GM23338 (cell line): ENCODE data around the gene SLC6A8. TPM values are rescaled to one million over a fixed set of nuclear protein-coding genes. Genes with fewer than 3 reads are reported as not detected.
"Not testable (repeated sequence)": the region's sequence is repeated elsewhere in the genome, so short reads cannot be mapped to it uniquely, and the experiment has no call there.

Experiments
- ATAC-seq: fragments of 200-7000 bp; cut with Tn5 transposase; 3 replicates; pipeline ENCODE4 v1.9.1; 2020
- DNase-seq: peaks from one replicate; pipeline ENCODE4 v3.0.0-alpha.2; 2015; ENCODE audit warnings: low spot score
- H2AFZ ChIP-seq: fragments of 200-600 bp; sonication (generic); 2 replicates; pipeline ENCODE4 v1.8.0; 2016; ENCODE audit warnings: antibody characterized with exemption, mild to moderate bottlenecking, moderate library complexity
- H3F3A ChIP-seq: fragments of 200-600 bp; sonication (generic); replicated peaks from 2 replicates; pipeline ENCODE4 v1.8.0; 2017; ENCODE audit warnings: antibody characterized with exemption, mixed run types, low read depth
- H3K27ac ChIP-seq: fragments of 200-600 bp; sonication (generic); 2 replicates; pipeline ENCODE4 v1.6.1; 2016; ENCODE audit warnings: low read depth
- H3K27me3 ChIP-seq: fragments of 200-600 bp; sonication (generic); 2 replicates; pipeline ENCODE4 v1.8.0; 2016; ENCODE audit warnings: mild to moderate bottlenecking, mixed run types, moderate library complexity; ENCODE audit not compliant: insufficient read depth
- H3K36me3 ChIP-seq: fragments of 200-600 bp; sonication (generic); 2 replicates; pipeline ENCODE4 v1.8.0; 2016; ENCODE audit warnings: mild to moderate bottlenecking; ENCODE audit not compliant: insufficient read depth
- H3K4me1 ChIP-seq: fragments of 200-600 bp; sonication (generic); 2 replicates; pipeline ENCODE4 v1.8.0; 2016; ENCODE audit warnings: mild to moderate bottlenecking, moderate library complexity; ENCODE audit not compliant: insufficient read depth
- H3K4me2 ChIP-seq: fragments of 200-600 bp; sonication (generic); 2 replicates; pipeline ENCODE4 v1.7.1; 2017; ENCODE audit warnings: mixed run types
- H3K4me3 ChIP-seq: fragments of 200-600 bp; sonication (generic); 2 replicates; pipeline ENCODE4 v1.6.1; 2016; ENCODE audit warnings: mixed run types
- H3K79me2 ChIP-seq: fragments of 200-600 bp; sonication (generic); replicated peaks from 2 replicates; pipeline ENCODE4 v1.8.0; 2017; ENCODE audit warnings: mild to moderate bottlenecking; ENCODE audit not compliant: insufficient read depth
- H3K9me2 ChIP-seq: fragments of 200-600 bp; sonication (generic); 2 replicates; pipeline ENCODE4 v1.8.0; 2017; ENCODE audit not compliant: insufficient read depth
- H4K20me1 ChIP-seq: fragments of 200-600 bp; sonication (generic); replicated peaks from 2 replicates; pipeline ENCODE4 v1.8.0; 2017; ENCODE audit warnings: mild to moderate bottlenecking; ENCODE audit not compliant: insufficient read depth
- H3K27ac Mint-ChIP-seq: 2 replicates; pipeline ENCODE4 v1.8.0; 2020; ENCODE audit warnings: inconsistent platforms, mild to moderate bottlenecking, moderate library complexity, mixed read lengths
- H3K27me3 Mint-ChIP-seq: 3 replicates; pipeline ENCODE4 v1.8.0; 2022; ENCODE audit warnings: low read depth, mild to moderate bottlenecking, moderate library complexity, mixed read lengths, inconsistent platforms; ENCODE audit not compliant: insufficient read depth, poor library complexity
- H3K36me3 Mint-ChIP-seq: 3 replicates; pipeline ENCODE4 v1.8.0; 2021; ENCODE audit warnings: low read depth, mild to moderate bottlenecking, inconsistent platforms, moderate library complexity, mixed read lengths
- H3K4me1 Mint-ChIP-seq: 3 replicates; pipeline ENCODE4 v1.8.0; 2020; ENCODE audit warnings: mild to moderate bottlenecking, inconsistent platforms, mixed read lengths
- H3K4me3 Mint-ChIP-seq: 3 replicates; pipeline ENCODE4 v1.8.0; 2021; ENCODE audit warnings: moderate library complexity, mild to moderate bottlenecking, inconsistent platforms, mixed read lengths
- H3K9me3 Mint-ChIP-seq: 3 replicates; pipeline ENCODE4 v1.8.0; 2020; ENCODE audit warnings: moderate library complexity, mild to moderate bottlenecking, inconsistent platforms, mixed read lengths
- CREB1 ChIP-seq: fragments of 250-450 bp; sonication (Bioruptor Pico); IDR thresholded peaks from 2 replicates; pipeline ENCODE4 v1.5.0; 2020; ENCODE audit warnings: low read depth, mild to moderate bottlenecking, moderate library complexity
- EZH2 ChIP-seq: fragments of 200-600 bp; sonication (generic); IDR thresholded peaks from one replicate; pipeline ENCODE4 v1.8.0; 2017; ENCODE audit warnings: antibody characterized with exemption, mild to moderate bottlenecking, low read depth; ENCODE audit not compliant: unreplicated experiment
- EZH2phosphoT487 ChIP-seq: fragments of 200-600 bp; sonication (generic); IDR thresholded peaks from one replicate; pipeline ENCODE4 v1.8.1; 2018; ENCODE audit warnings: antibody characterized with exemption; ENCODE audit not compliant: unreplicated experiment
- JUNB ChIP-seq: IDR thresholded peaks from one replicate; pipeline ENCODE4 v1.6.1; 2016; ENCODE audit warnings: antibody characterized with exemption; ENCODE audit not compliant: unreplicated experiment
- NANOG ChIP-seq: IDR thresholded peaks from 2 replicates; pipeline ENCODE4 v1.6.1; 2016; ENCODE audit warnings: antibody characterized with exemption, borderline replicate concordance
- POLR2AphosphoS5 ChIP-seq: IDR thresholded peaks from 2 replicates; pipeline ENCODE4 v1.6.1; 2016; ENCODE audit warnings: antibody characterized with exemption, low read depth
- polyA plus RNA-seq: library from polyadenylated mRNA; unstranded; fragments of >200 nt; fragmentation: Nextera tagmentation; extraction: Ambion mirVana; gene quantifications from 2 replicates; pipeline ENCODE4 v1.2.1, GENCODE V29; 2016
- total RNA-seq: library from RNA; depleted of rRNA; stranded (reverse); fragments of >200 nt; shearing (Covaris generic); gene quantifications from 2 replicates; pipeline ENCODE4 v1.2.3, GENCODE V29; 2014
- TF ChIP-seq, protein P1 (sequence below), 2 experiments: fragments of 200-600 bp in 1 of 2; sonication (generic) in 1 of 2; conservative IDR thresholded peaks; 2 replicates each; pipeline versions ENCODE4 v1.5.1 to v1.6.1; 2016 to 2017; ENCODE audit warnings: antibody characterized with exemption in 2 of 2, low read depth in 2 of 2, mild to moderate bottlenecking in 2 of 2, moderate library complexity in 1 of 2

Gene SLC6A8
- total and polyA plus RNA-seq, 2 experiments from 2014 or later: 19.5 to 68.6 TPM

GRCh38 chrX:153690466-153690865, 2.7 kb downstream of the SLC6A8 start (continued):
- TF ChIP-seq JUNB: no peak

GRCh38 chrX:153691032-153691827, 3.5 kb downstream of the SLC6A8 start:
- not testable (repeated sequence) for H4K20me1 ChIP-seq, H3K79me2 ChIP-seq, H3F3A ChIP-seq, H3K4me3 ChIP-seq, H3K27ac ChIP-seq, H3K27ac Mint-ChIP-seq, H3K4me2 ChIP-seq, H3K27me3 ChIP-seq, H3K9me3 Mint-ChIP-seq, H3K4me1 ChIP-seq, H3K4me1 Mint-ChIP-seq, ATAC-seq, DNase-seq, H3K4me3 Mint-ChIP-seq, H3K27me3 Mint-ChIP-seq, H3K36me3 ChIP-seq, H3K9me2 ChIP-seq, H2AFZ ChIP-seq
- H3K36me3 Mint-ChIP-seq: peaks cover 14% of the 10 kb centered on the region; the same call in 2 of the 3 replicates

DNA sequence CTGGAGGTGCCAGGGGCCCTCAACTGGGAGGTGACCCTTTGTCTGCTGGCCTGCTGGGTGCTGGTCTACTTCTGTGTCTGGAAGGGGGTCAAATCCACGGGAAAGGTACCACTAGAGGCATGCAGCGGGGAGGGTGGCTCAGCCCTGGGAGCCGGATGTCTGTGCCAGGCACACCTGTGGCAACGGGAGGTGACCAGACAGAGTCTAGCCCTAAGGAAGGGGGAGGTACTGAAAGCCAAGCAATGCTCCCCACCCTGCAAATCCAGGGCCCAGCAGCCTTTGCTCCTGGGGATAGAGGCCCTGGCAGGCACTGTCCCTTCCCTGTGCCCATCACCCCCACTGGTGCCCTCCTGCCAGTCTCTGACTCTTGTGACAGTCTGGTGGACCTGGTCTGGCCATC, 4.3 kb downstream of the SLC6A8 start:
- Histone ChIP-seq H2AFZ (no peak overlapping the region), H4K20me1 (no peaks in the 10 kb centered on the region), H3K36me3 (no peaks in the 10 kb centered on the region), H3K4me1 (no peaks in the 10 kb centered on the region), H3K9me2 (no peaks in the 10 kb centered on the region), H3K27ac (no peak overlapping the region), H3K4me2 (no peak overlapping the region), H3K27me3 (no peaks in the 10 kb centered on the region), H3K79me2 (no peaks in the 10 kb centered on the region), H3F3A (no peaks in the 10 kb centered on the region), H3K4me3 (no peak overlapping the region)
- no peaks in the 10 kb centered on the region; the same call in 2 of the 3 replicates for H3K4me1 Mint-ChIP-seq
- peaks cover 3% of the 10 kb centered on the region; the same call in 1 of the 3 replicates for H3K9me3 Mint-ChIP-seq
- H3K4me3 Mint-ChIP-seq: no peak overlapping the region
- TF ChIP-seq EZH2: no peak
- TF ChIP-seq EZH2phosphoT487: no peak
- TF ChIP-seq NANOG: no peak
- TF ChIP-seq, protein P1, sequence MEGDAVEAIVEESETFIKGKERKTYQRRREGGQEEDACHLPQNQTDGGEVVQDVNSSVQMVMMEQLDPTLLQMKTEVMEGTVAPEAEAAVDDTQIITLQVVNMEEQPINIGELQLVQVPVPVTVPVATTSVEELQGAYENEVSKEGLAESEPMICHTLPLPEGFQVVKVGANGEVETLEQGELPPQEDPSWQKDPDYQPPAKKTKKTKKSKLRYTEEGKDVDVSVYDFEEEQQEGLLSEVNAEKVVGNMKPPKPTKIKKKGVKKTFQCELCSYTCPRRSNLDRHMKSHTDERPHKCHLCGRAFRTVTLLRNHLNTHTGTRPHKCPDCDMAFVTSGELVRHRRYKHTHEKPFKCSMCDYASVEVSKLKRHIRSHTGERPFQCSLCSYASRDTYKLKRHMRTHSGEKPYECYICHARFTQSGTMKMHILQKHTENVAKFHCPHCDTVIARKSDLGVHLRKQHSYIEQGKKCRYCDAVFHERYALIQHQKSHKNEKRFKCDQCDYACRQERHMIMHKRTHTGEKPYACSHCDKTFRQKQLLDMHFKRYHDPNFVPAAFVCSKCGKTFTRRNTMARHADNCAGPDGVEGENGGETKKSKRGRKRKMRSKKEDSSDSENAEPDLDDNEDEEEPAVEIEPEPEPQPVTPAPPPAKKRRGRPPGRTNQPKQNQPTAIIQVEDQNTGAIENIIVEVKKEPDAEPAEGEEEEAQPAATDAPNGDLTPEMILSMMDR (conservative IDR thresholded peaks at IDR 0.05; ENCODE audit: low read depth in 2 of 2): no peak
- H3K27me3 Mint-ChIP-seq: peaks cover 2% of the 10 kb centered on the region
- DNase-seq (no peak), ATAC-seq (no peak)
- no peak overlapping the region for H3K27ac Mint-ChIP-seq
- H3K36me3 Mint-ChIP-seq: peaks cover 15% of the 10 kb centered on the region; the same call in 2 of the 3 replicates

DNA sequence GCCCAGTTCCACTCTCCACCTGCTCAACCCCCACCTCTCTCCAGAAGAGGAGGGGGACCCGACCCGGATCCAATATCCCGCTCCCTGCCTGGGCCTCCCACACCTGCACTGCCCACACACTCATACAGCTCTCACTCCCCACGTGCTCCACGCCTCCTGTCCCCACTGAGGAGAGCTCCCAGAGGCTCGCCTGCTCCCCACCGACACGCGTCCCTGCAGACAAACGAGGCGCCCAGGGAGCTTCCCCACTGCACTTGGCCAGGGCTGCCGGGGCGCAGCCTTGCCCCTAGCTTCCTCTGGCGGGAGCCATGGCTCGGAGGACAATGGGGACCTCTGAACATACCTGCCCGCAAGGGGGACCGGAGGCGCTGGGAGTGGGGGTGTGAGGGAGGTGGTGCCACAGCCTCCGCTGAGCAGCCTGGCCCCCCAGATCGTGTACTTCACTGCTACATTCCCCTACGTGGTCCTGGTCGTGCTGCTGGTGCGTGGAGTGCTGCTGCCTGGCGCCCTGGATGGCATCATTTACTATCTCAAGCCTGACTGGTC, 5.0 kb downstream of the SLC6A8 start:
- peaks cover 3% of the 10 kb centered on the region; the same call in 1 of the 3 replicates for H3K9me3 Mint-ChIP-seq
- ATAC-seq: no peak
- Histone ChIP-seq H3K4me3 (no peak overlapping the region), H3K27me3 (no peaks in the 10 kb centered on the region), H2AFZ (no peak overlapping the region), H3K79me2 (no peaks in the 10 kb centered on the region), H3K4me2 (no peak overlapping the region), H4K20me1 (no peaks in the 10 kb centered on the region), H3K9me2 (no peaks in the 10 kb centered on the region), H3F3A (no peaks in the 10 kb centered on the region), H3K36me3 (no peaks in the 10 kb centered on the region), H3K4me1 (no peaks in the 10 kb centered on the region), H3K27ac (no peak overlapping the region)
- no peak overlapping the region for H3K27ac Mint-ChIP-seq
- DNase-seq: no peak
- H3K4me3 Mint-ChIP-seq: no peak overlapping the region
- no peaks in the 10 kb centered on the region; the same call in 2 of the 3 replicates for H3K4me1 Mint-ChIP-seq
- TF ChIP-seq CREB1 (CRISPR knock-in tag) (no peak), POLR2AphosphoS5 (no peak)
- H3K27me3 Mint-ChIP-seq: peaks cover 2% of the 10 kb centered on the region
- H3K36me3 Mint-ChIP-seq: peaks cover 22% of the 10 kb centered on the region; the same call in 2 of the 3 replicates
